SIG-M5 treated with dmso at 0.1 percent for 504 hours (cell line): Measurements from ENCODE around the gene GATAD2A.

ENCODE experiments used
- DNase-seq: peaks from one replicate; lab custom pipeline; 2025; ENCODE audit not compliant: unreplicated experiment; lab: John Stamatoyannopoulos, UW

GATAD2A gene

DNA sequence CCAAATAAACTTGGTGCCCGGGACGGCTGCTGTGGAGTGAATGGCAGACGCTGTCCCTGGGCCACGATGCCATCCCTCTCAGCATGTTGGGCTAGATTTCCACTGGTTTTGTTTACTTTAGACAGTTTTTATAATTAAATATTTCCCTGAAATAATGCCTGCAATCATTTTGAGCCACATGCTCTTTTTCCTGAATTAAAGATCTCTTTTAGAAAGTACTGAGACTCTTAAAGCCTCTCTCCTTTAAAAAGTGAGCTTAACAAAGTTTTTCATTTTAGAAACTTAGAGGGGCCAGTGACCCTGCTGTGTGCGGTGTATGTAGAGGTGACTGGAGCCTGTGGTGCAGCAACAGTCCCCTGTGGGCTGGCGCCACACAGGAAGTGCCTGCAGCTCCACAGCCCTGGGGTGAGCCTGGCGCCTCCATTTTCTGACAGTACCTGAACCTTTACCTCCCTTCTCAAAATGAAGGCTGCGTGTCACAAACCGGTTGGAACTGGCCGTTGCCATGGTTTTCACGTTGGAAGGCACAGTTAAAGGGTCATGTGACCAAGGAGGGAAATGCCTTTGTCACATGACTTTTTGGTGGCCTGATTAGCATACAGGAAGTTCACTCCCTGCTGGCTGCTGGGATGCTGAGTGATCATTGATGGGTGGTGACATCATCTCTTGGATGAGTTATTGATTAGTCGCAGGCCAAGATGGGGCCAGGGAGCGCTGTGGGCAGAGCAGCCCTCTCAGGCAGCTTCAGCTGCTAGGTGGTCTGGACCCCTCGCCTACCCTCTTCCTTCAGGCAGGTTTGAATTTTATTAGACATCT, 83.6 kb downstream of the GATAD2A start:
- peak; percentile 71 for DNase-seq

DNA sequence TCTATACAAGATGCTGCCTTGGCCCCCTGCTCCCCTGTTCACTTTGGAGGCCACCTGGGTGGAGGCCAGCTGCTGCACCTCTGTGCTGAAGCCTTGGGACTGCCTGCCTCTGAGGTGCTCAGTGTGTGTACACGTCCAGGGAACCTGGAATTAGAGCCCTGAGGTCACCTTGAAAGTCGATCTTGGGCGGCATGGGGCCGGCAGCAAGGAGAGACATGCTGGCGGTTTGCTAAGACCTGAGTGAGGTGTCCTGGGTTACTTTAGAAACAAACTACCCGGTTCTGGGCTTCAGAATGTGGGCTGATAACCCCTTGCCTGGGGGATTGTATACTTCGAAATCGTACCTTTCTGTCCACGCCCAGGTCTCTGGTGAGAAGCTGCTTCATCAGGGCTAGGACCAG, 84.3 kb downstream of the GATAD2A start:
- no peak for DNase-seq

DNA sequence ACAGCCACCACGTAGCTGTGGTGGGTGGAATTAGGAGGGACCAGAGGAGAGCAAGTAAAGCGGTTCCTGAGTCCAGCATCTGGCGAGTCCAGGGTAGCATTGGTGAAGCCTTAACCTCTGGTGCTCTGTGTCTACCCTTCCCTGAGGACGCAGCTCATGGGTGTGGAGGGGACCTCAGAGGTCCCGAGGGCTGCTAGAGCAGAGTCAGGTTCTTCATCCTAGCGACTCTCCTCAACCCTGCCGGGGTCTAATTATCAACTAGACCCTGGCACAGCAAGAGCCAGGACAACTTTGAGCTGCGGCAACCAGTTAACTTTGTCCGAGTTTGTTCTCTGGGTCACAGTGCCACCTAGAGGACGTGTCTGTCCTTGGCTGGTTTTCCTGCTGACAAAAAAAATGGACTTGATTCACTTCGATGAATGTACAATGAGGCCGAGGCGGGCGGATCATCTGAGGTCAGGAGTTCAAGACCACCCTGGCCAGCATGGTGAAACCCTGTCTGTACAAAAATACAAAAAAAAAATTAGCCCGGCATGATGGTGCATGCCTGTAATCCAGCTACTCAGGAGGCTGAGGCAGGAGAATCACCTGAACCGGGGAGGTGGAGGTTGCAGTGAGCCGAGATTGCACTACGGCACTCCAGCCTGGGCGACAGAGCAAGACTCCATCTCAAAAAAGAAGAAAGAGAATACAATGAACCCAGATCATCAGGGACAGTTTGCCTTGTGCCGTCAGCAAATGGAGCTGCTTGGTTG, 84.9 kb downstream of the GATAD2A start:
- peak; percentile 38 for DNase-seq

DNA sequence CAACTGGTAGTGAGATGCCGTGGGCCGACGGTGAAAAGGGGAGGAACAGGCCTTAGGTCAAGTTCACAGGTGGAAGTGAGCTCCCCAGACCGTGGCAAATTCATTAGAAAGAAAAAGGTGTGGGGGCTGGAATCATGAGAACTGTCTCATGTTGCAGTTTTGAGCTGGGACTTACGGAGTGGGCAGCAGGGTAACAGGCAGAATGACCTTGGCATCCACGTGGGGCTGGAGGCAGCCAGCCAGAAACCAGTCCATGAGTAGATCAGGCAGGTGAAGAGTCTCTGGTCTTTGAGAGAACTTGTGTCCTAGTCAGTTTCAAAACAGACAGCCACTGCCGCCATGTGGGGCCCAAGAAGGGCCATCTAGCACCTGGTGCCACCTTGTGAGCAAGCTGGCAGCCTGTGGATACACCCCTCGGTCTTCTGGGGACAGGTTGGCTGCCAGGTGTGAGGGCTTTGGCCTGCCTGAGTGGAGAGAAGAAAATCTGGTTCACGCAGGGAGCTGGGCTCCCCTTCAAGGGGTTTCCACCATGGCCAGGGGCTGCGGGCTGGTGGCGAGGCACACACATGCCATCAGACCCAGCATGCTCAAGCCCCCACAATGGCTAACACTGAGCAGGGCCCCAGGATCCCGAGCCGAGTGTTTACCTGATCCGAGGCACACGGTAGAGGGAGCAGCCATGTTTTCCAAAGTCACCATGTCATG, 86.0 kb downstream of the GATAD2A start:
- DNase-seq, result no peak

DNA sequence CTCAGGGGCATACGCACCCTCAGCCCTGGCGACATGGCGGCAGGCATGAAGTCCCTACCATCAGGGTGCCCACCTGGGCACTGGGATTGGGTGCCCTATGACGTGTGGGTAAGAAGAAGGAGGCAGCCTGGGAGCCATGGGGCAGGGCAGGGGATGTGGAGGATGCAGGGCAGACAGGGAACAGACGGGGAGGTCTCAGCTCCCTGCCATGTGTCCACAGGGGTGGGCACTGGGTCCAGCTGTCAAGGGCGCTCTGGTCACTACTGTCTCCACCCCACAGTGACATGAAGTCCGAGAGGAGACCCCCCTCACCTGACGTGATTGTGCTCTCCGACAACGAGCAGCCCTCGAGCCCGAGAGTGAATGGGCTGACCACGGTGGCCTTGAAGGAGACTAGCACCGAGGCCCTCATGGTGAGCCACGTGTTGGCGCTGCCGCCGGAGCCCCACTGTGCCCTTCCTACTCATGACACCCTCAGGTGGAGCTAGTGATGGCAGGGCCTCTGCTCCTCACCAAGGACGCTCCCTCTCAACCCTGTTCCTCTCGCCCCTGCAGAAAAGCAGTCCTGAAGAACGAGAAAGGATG, 86.6 kb downstream of the GATAD2A start:
- DNase-seq, result no peak

DNA sequence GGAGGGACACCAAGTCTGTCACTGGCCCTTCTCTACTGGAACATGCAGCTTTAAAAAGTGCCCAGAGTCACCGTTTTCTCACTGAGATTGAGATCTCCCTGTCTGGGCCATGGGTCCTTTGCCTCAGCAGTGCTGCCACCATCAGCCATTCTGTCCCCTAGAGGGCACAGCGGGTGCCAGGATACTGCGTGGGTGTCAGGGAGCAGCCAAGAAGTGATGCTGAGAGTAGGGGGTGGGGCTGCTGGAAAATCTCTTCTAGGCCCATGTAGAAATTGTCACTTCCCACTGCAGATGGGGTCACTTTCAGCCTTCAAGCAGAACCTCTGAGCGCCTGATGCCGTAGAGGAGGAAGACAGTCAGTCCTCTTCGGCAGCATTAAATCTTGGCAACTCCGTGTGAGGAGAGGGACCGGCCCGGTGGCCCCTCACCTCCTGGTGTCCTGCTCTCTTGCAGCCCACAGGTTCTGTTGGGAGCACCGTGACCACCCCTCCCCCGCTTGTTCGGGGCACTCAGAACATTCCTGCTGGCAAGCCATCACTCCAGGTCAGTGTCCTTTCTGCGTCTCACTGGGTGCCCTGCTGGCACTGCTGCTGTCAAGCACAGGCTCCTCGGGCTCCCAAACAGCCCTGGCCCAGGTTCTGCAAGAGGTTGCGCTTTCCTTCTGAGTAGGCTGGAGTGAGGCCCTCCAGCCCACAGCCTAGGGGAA, 88.5 kb downstream of the GATAD2A start:
- no peak for DNase-seq

DNA sequence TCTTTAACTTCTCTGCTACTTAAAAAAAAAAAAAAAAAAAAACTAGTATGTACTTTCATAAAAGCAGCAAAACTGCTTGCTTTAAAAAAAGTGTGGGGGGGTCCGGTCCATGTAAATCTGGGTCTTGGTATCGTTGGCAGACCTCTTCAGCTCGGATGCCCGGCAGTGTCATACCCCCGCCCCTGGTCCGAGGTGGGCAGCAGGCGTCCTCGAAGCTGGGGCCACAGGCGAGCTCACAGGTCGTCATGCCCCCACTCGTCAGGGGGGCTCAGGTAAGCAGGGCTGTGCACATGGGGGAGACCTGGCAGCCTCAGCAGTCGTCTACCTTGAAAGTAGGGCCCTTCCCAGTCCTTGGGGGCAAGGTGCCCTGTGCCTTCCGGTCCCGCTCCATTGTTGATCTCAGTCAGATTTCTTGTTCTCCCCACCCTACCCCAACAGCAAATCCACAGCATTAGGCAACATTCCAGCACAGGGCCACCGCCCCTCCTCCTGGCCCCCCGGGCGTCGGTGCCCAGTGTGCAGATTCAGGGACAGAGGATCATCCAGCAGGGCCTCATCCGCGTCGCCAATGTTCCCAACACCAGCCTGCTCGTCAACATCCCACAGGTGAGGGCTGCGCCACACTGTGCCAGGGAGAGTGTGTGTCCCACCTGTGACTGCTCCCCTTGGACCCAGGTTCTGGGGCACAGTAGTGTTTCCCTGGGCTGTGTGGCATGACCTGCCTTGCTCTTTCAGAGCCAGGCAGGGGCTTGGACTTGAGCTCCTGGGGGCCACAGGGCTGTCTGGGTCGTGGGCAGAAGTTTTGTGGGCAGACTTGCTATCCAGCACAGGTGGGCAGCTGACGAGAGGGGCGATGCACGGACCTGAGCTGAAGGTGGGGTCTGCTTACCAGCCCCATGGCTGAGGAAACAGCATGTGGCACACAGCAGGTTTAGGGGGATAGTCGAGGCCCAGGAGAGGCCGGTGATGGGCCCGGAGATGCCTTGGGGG, 90.4 kb downstream of the GATAD2A start:
- DNase-seq, result no peak

DNA sequence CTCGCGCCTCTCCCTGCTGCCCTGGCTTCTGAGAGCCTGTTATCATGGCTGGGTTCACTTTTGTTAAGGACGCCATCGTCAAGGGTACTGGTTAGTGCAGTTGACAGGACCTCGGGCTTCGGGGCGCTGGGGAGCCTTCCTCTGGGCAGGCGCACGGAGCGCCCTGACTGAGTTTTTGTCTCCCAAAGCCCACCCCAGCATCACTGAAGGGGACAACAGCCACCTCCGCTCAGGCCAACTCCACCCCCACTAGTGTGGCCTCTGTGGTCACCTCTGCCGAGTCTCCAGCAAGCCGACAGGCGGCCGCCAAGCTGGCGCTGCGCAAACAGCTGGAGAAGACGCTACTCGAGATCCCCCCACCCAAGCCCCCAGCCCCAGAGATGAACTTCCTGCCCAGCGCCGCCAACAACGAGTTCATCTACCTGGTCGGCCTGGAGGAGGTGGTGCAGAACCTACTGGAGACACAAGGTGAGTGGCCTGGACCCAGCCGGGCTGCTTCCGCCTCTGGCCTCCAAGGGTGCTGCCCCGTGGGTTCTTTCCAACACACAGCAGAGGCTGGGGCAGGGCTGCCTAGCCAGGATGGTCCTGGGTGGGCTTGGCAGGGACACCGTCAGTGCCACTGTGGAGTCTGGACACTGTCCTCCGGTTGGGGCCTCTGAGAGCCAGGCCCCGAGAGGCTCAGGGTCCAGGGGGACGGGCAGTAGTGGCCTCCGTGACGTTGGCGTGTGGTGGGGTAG, 92.9 kb downstream of the GATAD2A start:
- no peak for DNase-seq

DNA sequence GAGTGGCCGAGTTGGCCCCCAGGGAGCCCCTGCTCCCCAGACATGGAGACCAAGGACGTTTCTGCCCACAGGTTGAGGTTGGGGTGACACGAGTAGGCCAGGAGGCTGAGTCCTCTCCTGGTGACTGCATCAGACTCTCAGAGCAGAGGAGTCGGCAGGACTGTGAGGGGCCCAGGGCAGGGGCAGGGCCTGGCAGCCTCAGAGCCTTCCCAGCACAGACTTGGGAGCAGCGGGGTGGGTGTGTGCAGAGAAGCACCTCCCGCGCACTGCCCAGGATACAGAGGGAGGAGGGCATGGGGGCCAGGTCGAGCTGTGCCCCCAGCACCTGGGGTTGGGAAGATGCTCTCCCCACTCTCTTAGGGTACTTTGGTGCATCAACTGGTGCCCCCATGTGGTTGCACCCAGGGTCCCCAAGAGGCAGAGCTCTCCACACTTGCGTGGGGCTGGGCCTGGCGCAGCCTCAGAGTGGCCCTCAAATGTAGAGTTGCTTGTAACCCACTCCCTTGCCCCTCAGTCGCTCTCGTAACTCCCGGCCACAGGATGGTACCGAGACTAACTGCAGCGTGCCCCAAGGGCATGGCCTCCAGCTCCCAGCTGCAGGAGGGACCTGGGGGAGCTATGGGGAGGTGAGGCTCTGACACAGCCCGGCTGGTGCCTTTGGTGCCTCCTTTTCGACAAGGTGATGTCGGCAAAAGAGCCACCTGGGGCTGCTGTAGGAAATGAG, 94.0 kb downstream of the GATAD2A start:
- DNase-seq, result no peak

DNA sequence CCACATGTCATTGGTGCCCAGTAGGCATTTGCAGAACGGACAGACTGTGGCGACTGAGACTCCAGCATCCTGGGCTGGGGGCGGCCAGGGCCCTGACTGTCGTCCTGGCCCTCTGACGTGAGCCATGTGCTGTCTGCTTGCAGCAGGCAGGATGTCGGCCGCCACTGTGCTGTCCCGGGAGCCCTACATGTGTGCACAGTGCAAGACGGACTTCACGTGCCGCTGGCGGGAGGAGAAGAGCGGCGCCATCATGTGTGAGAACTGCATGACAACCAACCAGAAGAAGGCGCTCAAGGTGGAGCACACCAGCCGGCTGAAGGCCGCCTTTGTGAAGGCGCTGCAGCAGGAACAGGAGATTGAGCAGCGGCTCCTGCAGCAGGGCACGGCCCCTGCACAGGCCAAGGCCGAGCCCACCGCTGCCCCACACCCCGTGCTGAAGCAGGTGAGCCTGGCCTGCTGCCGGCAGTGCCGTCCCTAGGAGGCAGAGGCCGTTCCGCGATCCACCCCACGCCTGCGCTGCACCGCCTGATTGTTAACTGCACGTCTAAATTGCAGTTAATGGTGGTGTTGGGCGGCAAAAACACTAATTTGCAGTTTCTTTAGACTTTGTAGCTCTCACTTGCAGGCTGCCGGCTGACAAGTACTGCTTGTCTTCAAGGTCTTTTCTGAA, 95.6 kb downstream of the GATAD2A start:
- DNase-seq, result no peak

DNA sequence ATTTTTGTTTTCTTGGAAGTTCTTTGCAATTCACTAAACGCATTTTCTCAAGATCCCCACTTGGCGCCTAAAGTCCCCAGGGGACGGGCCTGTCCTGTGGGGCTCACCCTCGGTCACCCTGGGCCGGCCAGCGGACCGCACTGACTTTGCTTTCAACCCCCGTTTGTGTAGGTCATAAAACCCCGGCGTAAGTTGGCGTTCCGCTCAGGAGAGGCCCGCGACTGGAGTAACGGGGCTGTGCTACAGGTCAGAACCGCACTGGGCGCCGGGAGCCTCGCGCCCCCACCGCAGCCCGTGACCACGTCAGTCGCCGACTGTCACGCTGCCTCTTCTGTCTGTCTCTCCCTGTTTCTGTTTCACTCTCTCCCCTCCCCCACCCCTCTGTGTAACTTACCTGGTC, 96.3 kb downstream of the GATAD2A start:
- DNase-seq, result no peak

DNA sequence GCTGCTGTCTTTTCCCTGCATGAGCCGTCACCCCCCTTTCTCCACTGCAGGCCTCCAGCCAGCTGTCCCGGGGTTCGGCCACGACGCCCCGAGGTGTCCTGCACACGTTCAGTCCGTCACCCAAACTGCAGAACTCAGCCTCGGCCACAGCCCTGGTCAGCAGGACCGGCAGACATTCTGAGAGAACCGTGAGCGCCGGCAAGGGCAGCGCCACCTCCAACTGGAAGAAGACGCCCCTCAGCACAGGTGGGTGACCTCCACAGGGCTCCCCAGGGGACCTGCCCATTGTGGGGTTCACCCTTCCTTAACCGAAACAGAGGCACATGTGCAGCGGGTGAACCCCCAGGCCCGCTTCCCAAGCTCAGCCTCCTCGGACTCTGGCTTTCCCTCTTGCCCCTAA, 96.8 kb downstream of the GATAD2A start:
- no peak for DNase-seq

DNA sequence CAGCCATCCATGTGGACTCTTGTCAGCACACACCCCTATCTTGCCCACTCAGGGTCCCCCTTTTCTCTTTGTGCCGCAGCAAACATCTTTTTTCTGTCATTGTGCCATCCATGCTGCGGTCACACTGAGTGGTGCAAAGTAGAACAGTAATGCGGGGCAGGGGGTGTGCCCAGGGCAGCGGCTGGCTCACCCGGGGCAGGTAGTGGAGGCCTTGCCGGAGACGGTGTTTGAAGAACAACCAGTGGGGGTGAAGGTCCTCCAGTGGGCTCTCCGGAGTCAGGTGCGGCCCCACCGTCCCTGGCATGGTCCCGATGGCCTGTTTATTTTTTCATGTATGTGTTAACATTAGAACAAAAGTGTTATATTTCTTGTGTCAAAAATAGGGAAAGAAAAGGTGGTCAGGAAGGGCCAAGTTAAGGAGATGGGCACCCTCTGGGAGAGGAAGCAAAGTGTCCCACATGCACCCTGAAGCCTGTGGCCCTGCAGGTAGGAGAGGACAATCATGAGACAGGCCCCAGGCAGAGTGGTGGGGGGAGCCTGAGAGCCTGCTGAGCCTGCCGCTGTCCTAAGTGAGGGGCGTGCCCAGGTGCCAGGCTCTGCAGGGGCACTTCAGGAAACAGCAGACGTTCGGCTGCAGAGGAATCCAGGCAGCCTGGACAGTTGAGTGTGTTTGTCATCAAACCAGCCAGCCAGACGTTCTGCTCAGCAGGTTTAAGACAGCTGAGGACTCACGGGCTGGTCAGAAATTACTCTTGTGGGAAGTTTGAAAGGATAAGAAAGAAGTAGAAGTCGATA, 97.5 kb downstream of the GATAD2A start:
- DNase-seq, result no peak

DNA sequence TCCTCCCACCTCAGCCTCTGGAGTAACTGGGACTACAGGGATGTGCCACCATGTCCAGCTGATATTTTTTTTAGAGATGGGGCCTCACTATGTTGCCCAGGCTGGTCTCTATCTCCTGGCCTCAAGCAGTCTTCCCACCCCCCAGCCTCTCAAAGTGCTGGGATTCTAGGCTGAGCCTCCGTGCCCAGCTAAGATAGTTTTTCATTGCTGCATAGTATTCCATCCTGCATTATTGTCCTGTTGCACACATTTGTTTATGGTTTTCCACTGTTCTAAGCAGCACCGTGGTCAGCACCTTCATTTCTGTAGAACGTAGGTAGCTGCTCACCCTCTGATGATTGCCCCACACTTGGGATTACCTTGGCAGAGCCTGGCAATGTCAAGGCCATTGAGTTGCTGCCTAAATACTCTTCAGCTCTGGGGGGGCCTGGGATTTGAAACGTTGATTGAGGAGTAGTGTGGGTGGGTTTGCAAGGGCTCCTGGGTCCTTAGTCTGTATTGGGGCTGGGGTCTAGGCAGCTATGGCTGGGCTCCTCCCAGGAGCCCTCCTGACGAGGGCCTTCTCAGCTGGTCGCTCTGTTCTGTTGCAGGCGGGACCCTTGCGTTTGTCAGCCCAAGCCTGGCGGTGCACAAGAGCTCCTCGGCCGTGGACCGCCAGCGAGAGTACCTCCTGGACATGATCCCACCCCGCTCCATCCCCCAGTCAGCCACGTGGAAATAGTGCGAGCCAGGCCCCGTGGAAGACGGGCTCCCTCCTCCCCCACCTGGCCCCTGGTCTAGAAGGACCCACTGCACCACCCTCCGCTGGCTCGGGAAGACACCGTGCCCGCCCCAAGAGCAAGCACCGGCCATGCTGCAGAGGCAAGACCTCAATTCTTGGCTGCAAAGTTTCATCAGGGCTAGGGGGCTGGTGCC, 99.5 kb downstream of the GATAD2A start:
- no peak for DNase-seq

DNA sequence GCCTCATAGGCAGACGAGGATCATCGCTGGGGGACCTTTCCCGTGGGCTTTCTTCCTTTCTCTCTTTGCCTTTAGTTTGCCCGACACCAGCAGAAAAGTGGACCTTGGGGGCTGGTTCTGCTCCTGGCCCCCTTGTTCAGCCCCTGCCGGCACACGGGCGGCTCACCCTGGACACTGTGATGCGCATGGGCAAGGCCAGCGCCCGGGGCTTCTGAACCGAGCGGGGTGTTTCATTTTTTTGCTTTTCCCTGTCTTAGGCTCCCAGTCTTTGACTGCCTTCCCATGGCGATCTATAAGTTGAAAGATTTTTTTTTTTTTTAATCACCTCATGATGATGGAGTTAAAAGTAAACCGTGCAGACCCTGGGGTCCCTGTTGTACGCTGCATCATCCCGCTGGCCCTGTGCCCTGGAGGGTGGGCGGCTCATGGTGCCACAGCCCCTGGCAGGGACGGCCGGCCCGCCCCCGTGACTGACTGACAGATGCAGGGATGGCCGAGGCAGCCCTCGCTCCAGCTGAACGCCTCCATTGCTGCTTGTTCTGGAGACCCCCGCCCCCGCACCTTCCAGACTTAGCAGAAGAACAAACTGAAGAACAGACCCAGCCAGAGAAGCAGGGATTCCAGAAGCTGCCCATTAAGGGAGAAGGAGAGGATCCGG, 100.3 kb downstream of the GATAD2A start:
- no peak for DNase-seq
